Body of pancreas (tissue), 4 donors: ENCODE results near the gene AURKAIP1.

ENCODE experiments used
- POLR2A ChIP-seq, 3 donors: fragments of 450-650 bp; IDR thresholded peaks; one replicate each; pipeline ENCODE4 v1.6.1; 2016; ENCODE audit warnings: antibody characterized with exemption in 3 of 3, mild to moderate bottlenecking in 2 of 3
- TF ChIP-seq, protein P1 (sequence below), 7 experiments: fragments of 450-650 bp in 4 of 7; fragments of 200-600 bp in 3 of 7; sonication (generic) in 3 of 7; IDR thresholded peaks; one replicate each; pipeline ENCODE4 v1.5.1; 2016 to 2019; ENCODE audit warnings: antibody characterized with exemption in 7 of 7

DNA sequence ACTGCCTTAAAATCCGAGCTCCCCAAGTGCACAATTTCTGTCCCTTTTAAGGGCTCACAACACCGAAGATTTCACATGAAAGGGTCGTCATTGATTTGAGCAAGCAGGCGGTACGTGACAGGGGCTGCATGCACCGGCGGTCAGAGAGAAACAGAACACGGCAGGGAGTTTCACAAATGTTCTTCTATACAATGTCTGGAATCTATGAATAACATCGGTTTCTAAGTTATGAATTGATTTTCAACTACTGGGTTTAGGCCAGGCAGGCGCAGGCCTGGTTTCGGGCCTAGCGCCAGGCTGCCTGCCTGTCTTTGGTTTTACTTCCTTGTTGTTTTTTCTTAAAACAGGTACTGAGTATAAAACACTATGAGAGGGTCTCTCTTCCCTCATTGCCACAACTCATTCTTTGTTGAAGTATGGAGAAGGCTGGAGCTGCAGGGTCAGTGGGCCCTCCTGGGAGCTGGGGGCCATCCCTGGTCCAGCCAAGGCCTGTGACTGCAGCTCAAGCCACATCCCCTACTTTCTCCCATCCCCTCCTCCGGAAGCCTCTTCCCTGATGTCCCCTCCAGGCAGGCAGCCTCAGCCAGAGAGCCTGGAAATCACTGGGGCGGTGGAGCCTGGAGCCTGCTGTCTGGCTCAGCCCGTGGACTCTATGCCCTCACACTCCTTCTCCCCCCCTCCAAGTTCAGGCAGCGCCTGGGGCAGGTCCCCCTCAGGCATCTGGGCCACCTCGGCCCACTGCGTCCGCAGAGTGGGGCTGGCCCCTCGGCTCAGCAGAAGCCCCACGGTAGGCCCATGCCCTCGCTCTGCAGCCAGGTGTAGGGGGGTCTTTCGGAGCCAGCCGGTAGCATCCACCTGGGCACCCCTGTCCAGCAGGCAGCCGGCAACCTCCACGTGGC lies 43.7 kb upstream of the AURKAIP1 start:
- TF ChIP-seq POLR2A (IDR thresholded peaks at IDR 0.05), result no peak
- TF ChIP-seq, protein P1, sequence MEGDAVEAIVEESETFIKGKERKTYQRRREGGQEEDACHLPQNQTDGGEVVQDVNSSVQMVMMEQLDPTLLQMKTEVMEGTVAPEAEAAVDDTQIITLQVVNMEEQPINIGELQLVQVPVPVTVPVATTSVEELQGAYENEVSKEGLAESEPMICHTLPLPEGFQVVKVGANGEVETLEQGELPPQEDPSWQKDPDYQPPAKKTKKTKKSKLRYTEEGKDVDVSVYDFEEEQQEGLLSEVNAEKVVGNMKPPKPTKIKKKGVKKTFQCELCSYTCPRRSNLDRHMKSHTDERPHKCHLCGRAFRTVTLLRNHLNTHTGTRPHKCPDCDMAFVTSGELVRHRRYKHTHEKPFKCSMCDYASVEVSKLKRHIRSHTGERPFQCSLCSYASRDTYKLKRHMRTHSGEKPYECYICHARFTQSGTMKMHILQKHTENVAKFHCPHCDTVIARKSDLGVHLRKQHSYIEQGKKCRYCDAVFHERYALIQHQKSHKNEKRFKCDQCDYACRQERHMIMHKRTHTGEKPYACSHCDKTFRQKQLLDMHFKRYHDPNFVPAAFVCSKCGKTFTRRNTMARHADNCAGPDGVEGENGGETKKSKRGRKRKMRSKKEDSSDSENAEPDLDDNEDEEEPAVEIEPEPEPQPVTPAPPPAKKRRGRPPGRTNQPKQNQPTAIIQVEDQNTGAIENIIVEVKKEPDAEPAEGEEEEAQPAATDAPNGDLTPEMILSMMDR (IDR thresholded peaks at IDR 0.05), result no peak
